Esophagus muscularis mucosa (tissue), 4 donors: ENCODE measurements around the gene DPF3. TPM values are rescaled to one million over a fixed set of nuclear protein-coding genes. Genes with fewer than 3 reads are reported as not detected.

Experiments
- DNase-seq: peaks from one replicate; pipeline ENCODE4 v3.0.0-alpha.2; 2017; ENCODE audit errors: extremely low spot score
- H3K27ac ChIP-seq, 4 donors: fragments of 200-600 bp; sonication (generic); replicated peaks in 1 of 4; 1 replicate in 3 of 4; 2 replicates in 1 of 4; pipeline ENCODE4 v1.5.1; 2016 to 2019; ENCODE audit warnings: mild to moderate bottlenecking in 1 of 4
- H3K27me3 ChIP-seq, 4 donors: fragments of 200-600 bp; sonication (generic); one replicate each; pipeline versions ENCODE4 v1.5.1 to v1.6.0; 2016 to 2019
- H3K36me3 ChIP-seq, 4 donors: fragments of 200-600 bp; sonication (generic); one replicate each; pipeline ENCODE4 v1.5.1; 2016 to 2019
- H3K4me1 ChIP-seq, 4 donors: fragments of 200-600 bp; sonication (generic); one replicate each; pipeline ENCODE4 v1.5.1; 2016 to 2019
- H3K4me3 ChIP-seq, 4 donors: fragments of 200-600 bp; sonication (generic); 1 replicate in 2 of 4; 2 replicates in 2 of 4; pipeline ENCODE4 v1.5.1; 2016 to 2019; ENCODE audit warnings: mild to moderate bottlenecking in 4 of 4, moderate library complexity in 1 of 4
- H3K9me3 ChIP-seq, 4 donors: fragments of 200-600 bp; sonication (generic); 1 replicate in 3 of 4; 2 replicates in 1 of 4; pipeline ENCODE4 v1.5.1; 2016 to 2019
- CTCF ChIP-seq, 3 experiments: fragments of 200-600 bp in 2 of 3; fragments of 450-650 bp in 1 of 3; sonication (generic) in 2 of 3; IDR thresholded peaks; one replicate each; pipeline ENCODE4 v1.5.1; 2017 to 2019; ENCODE audit warnings: antibody characterized with exemption in 3 of 3, mild to moderate bottlenecking in 2 of 3, moderate library complexity in 1 of 3
- EP300 ChIP-seq: sonication (generic); formaldehyde crosslinking; IDR thresholded peaks from one replicate; pipeline ENCODE4 v1.6.1; 2017; ENCODE audit warnings: antibody characterized with exemption
- POLR2A ChIP-seq: fragments of 450-650 bp; IDR thresholded peaks from one replicate; pipeline ENCODE4 v1.6.1; 2017; ENCODE audit warnings: antibody characterized with exemption, moderate library complexity, mild to moderate bottlenecking, low read depth
- POLR2AphosphoS5 ChIP-seq, 2 donors: sonication (generic); formaldehyde crosslinking; IDR thresholded peaks; one replicate each; pipeline ENCODE4 v1.6.1; 2017; ENCODE audit warnings: antibody characterized with exemption in 2 of 2
- WGBS: methylation state at CpG from one replicate; pipeline ENCODE4 v1.1.5; 2018; 5-methylcytosine and 5-hydroxymethylcytosine counted together
- intact Hi-C: fragments of 100-400 bp; cut with DNase I; formaldehyde crosslinking; loops from one replicate; pipeline ENCODE4 v1.15.1; 2023
- total RNA-seq, 4 donors: library from RNA; depleted of rRNA; stranded (reverse); fragments of >200 nt; gene quantifications; one replicate each; pipeline versions ENCODE4 v1.1.0 to v1.2.1, GENCODE V29; 2016

The DPF3 gene
- total RNA-seq, 4 donors from 2014 or later: 0.78 to 2.5 (median 1.7) TPM

GRCh38 chr14:72920008-72920407, 26.1 kb upstream of the DPF3 start:
- intact Hi-C loops: no loop called here
- Histone ChIP-seq H3K9me3 (no peaks in the 10 kb centered on the region), H3K4me1 (peaks cover 0 to 8% (median 5%) of the 10 kb centered on the region in 4 donors), H3K36me3 (no peaks in the 10 kb centered on the region), H3K27me3 (no peaks in the 10 kb centered on the region), H3K27ac (no peak overlapping the region), H3K4me3 (no peak overlapping the region)
- no peak for DNase-seq
- TF ChIP-seq POLR2AphosphoS5 (IDR thresholded peaks at IDR 0.05) (no peak), CTCF (IDR thresholded peaks at IDR 0.05) (no peak), POLR2A (no peak), EP300 (no peak)
- 69% methylated on average over 2 of the region's 2 CpGs for WGBS

GRCh38 chr14:72917094-72917802, 23.3 kb upstream of the DPF3 start:
- WGBS: 47% methylated on average over 9 of the region's 9 CpGs
- peaks cover 0 to 8% (median 5%) of the 10 kb centered on the region in 4 donors for H3K4me1 ChIP-seq
- H3K27me3 ChIP-seq: no peaks in the 10 kb centered on the region
- no peak overlapping the region for H3K27ac ChIP-seq
- H3K9me3 ChIP-seq: no peaks in the 10 kb centered on the region
- TF ChIP-seq POLR2A (no peak), POLR2AphosphoS5 (IDR thresholded peaks at IDR 0.05) (no peak), EP300 (no peak), CTCF (IDR thresholded peaks at IDR 0.05) (no peak)
- no peak for DNase-seq
- no peak overlapping the region for H3K4me3 ChIP-seq
- no peaks in the 10 kb centered on the region for H3K36me3 ChIP-seq
- intact Hi-C loops: no loop called here

GRCh38 chr14:72916174-72916573, 22.3 kb upstream of the DPF3 start:
- no peak for TF ChIP-seq POLR2AphosphoS5 (IDR thresholded peaks at IDR 0.05)
- no peak for TF ChIP-seq EP300
- no peak for TF ChIP-seq POLR2A
- TF ChIP-seq CTCF (IDR thresholded peaks at IDR 0.05): no peak
- H3K4me1 ChIP-seq: peaks cover 0 to 8% (median 5%) of the 10 kb centered on the region in 4 donors
- intact Hi-C loops: no loop called here
- DNase-seq: no peak
- H3K27ac ChIP-seq: no peak overlapping the region
- no peaks in the 10 kb centered on the region for H3K27me3 ChIP-seq
- 71% methylated on average over 6 of the region's 6 CpGs for WGBS
- H3K36me3 ChIP-seq: no peaks in the 10 kb centered on the region
- no peaks in the 10 kb centered on the region for H3K9me3 ChIP-seq
- H3K4me3 ChIP-seq: no peak overlapping the region

GRCh38 chr14:72913809-72914208, 19.9 kb upstream of the DPF3 start:
- no peak for DNase-seq
- Histone ChIP-seq H3K27ac (no peak overlapping the region), H3K27me3 (no peaks in the 10 kb centered on the region), H3K4me1 (peaks cover 0 to 17% (median 8%) of the 10 kb centered on the region in 4 donors), H3K9me3 (no peaks in the 10 kb centered on the region), H3K4me3 (no peak overlapping the region), H3K36me3 (no peaks in the 10 kb centered on the region)
- no peak for TF ChIP-seq CTCF (IDR thresholded peaks at IDR 0.05)
- TF ChIP-seq POLR2AphosphoS5 (IDR thresholded peaks at IDR 0.05): no peak
- TF ChIP-seq POLR2A: no peak
- TF ChIP-seq EP300: no peak
- WGBS: 66% methylated on average over 2 of the region's 2 CpGs
- intact Hi-C loops: no loop called here
